ENCODE measurements around the gene IL7R. TPM values are rescaled to one million over a fixed set of nuclear protein-coding genes. Genes with fewer than 3 reads are reported as not detected.
"Not testable (repeated sequence)": the region's sequence is repeated elsewhere in the genome, so short reads cannot be mapped to it uniquely, and the experiment has no call there.

IL7R gene
- total RNA-seq, 2 experiments from 2014 or later, result 163 to 169 TPM

DNA sequence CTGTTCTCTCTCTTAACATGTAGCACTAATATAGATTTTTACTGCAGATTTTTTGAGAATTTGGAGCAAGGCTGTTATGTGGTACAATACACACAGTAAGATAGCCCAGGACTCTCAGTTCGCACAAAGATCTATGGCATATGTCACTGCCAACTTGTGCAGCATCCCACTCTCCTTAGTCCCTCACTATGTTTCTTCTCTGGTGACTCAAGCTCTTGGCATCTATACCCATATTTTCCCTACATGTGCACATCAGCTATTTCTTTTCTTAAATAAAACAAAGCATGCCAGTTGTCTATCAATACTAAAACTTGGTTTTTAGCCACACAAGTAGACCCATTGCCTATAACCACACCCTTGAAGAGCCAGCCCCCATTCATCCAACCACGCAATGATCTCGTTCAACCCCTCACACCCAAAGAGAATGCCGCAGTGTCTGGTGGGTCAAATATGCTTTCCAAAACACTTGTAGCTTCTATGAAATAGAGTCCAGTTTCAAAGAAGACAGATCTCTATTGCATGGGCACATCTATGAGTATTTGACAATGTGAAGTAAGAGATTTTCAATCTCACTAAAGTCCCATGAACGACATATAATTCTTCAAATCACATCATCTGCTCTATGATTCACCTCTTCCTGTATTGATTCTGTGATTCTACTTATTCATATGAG is 18.2 kb upstream of the IL7R start:
- Mint-ChIP-seq H3K9me3 (peaks cover 9% of the 10 kb centered on the region), H3K27me3 (no peaks in the 10 kb centered on the region), H3K36me3 (peaks cover 31% of the 10 kb centered on the region), H3K27ac (peak overlapping the region; percentile 96), H3K4me3 (peak overlapping the region; percentile 50), H3K4me1 (ENCODE audit: low read depth) (peaks cover 70% of the 10 kb centered on the region)
- ChIA-PET CTCF (interaction anchor here (0.6 to 1.9 kb wide), 6 partner anchors 13 to 87 kb away, joined by 3 to 6 read pairs (median 3); partner anchors contain the start of gene IL7R), POLR2A (interaction anchor here (0.6 to 1.9 kb wide), 8 partner anchors 8 to 63 kb away, joined by 3 to 16 read pairs (median 4); partner anchors contain the start of gene IL7R)
- DNase-seq, result peak; percentile 76
- intact Hi-C loops (cut with micrococcal nuclease), result loop anchor here (5.0 kb wide), 1 partner anchor 166 kb away; no protein-coding TSS in a partner anchor

DNA sequence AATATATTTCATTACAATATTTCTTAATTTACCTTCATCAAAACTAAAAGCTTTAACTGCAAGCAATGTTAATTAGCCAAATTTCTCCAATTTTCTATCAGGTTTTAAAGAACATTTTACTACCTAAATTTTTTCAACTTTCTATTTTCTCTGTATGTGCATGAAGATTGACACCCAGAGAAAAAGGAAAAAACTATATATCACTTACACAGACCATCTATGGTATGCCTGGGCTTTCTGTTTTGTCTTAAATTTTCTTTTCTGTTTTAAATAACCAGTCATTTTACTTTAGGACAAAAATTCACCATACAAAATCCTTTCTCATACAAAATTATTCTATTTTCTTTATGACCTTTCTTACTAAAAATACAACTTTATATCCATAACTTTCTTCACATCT is 13.8 kb upstream of the IL7R start:
- peaks cover 56% of the 10 kb centered on the region for H3K36me3 Mint-ChIP-seq
- ChIA-PET CTCF (no interaction called here), POLR2A (interaction anchor here (0.9 kb wide), 1 partner anchor 9 kb away, joined by 5 read pairs; no protein-coding TSS in a partner anchor)
- H3K27me3 Mint-ChIP-seq, result no peaks in the 10 kb centered on the region
- intact Hi-C loops (cut with micrococcal nuclease), result no loop called here
- peaks cover 34% of the 10 kb centered on the region for H3K4me1 Mint-ChIP-seq (ENCODE audit: low read depth)
- peaks cover 50% of the 10 kb centered on the region for H3K9me3 Mint-ChIP-seq
- DNase-seq, result no peak
- no peak overlapping the region for H3K27ac Mint-ChIP-seq
- H3K4me3 Mint-ChIP-seq, result no peak overlapping the region

DNA sequence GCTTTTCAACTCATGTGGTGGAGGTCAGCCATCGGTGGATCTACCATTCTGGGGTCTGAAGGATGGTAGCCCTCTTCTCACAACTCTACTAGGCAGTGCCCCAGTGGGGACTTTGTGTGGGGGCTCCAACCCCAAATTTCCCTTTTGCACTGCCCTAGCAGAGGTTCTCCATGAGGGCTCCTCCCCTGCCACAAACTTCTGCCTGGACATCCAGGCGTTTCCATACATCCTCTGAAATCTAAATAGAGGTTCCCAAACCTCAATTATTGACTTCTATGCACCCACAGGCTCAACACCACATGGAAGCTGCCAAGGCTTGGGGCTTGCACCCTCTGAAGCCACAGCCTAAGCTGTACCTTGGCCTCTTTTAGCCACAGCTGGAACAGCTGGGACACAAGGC is 11.2 kb upstream of the IL7R start:
- peaks cover 61% of the 10 kb centered on the region for H3K36me3 Mint-ChIP-seq
- H3K27ac Mint-ChIP-seq; H3K27me3 Mint-ChIP-seq; CTCF ChIA-PET; DNase-seq; H3K4me3 Mint-ChIP-seq; intact Hi-C loops (cut with micrococcal nuclease); POLR2A ChIA-PET: not testable (repeated sequence)
- H3K9me3 Mint-ChIP-seq, result peaks cover 54% of the 10 kb centered on the region
- H3K4me1 Mint-ChIP-seq (ENCODE audit: low read depth), result peaks cover 27% of the 10 kb centered on the region

DNA sequence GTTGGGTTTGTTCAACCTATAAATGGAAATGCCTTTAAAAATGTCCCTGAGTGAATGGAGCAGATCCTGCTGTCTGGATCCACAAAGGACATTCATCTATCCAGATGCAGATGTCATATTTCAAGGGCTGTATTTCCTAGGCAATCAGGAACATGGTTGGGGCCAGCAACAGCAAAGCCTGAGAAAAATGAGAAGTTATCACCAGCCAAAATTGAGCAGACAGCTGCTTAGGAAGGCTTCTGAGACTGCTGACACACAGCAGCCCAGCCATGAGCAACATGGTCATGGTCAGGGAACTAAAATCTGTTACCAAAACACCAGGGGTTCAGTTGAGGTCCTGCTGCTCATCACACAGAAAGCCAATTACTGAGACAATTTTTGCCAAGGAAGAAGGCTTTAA is 9.2 kb upstream of the IL7R start:
- DNase-seq, result no peak
- Mint-ChIP-seq H3K4me3 (no peak overlapping the region), H3K4me1 (ENCODE audit: low read depth) (peaks cover 41% of the 10 kb centered on the region), H3K9me3 (peaks cover 52% of the 10 kb centered on the region), H3K27ac (no peak overlapping the region), H3K27me3 (no peaks in the 10 kb centered on the region), H3K36me3 (peaks cover 54% of the 10 kb centered on the region)
- POLR2A ChIA-PET, result no interaction called here
- CTCF ChIA-PET, result no interaction called here
- intact Hi-C loops (cut with micrococcal nuclease), result no loop called here

DNA sequence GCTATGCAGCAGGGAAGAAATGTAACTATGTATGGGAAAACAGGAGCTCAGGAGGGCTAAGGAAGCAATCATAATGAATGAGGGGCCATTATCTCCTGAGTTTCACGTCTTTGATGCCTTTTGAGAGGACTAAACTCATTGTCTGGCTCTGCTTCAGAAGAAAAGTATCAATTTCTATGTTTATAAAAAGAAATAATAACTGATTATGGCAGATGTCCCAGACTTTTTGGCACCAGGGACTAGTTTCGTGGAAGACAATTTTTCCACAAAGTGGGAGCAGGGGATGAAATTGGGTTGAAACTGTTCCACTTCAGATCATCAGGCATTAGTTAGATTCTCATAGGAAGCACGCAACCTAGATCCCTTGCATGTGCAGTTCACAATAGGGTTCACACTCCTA is 8.7 kb upstream of the IL7R start:
- ChIA-PET CTCF (interaction anchor here (0.7 kb wide), 1 partner anchor 32 kb away, joined by 4 read pairs; no protein-coding TSS in a partner anchor), POLR2A (no interaction called here)
- no peak for DNase-seq
- H3K27me3 Mint-ChIP-seq, result no peaks in the 10 kb centered on the region
- H3K27ac Mint-ChIP-seq, result no peak overlapping the region
- intact Hi-C loops (cut with micrococcal nuclease), result no loop called here
- peaks cover 43% of the 10 kb centered on the region for H3K4me1 Mint-ChIP-seq (ENCODE audit: low read depth)
- peaks cover 54% of the 10 kb centered on the region for H3K36me3 Mint-ChIP-seq
- no peak overlapping the region for H3K4me3 Mint-ChIP-seq
- H3K9me3 Mint-ChIP-seq, result peaks cover 51% of the 10 kb centered on the region

DNA sequence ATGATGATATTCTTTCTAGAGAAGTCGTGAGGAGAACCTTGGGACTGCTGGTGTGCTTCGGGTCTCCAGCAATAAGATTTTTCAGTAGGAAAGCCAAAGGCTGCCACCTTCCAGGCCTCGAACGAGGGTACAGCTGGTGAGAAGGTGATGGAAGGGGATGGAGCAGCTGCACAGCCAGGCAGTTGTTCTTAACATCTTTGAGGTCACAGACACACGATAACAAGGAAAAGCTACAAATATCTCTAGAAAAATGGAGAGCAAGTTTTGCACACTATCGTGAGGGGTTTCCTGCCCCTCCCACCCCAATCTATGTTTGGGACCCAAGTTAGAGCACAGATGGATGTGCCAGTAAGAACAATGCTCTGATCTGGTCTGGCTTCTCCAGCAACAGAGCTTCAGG is 6.8 kb upstream of the IL7R start:
- ChIA-PET CTCF (interaction anchor here (2.2 to 5.4 kb wide), 2 partner anchors 71 to 198 kb away, joined by 7 to 42 read pairs; no protein-coding TSS in a partner anchor), POLR2A (interaction anchor here (1.1 to 13.7 kb wide), 5 partner anchors 9 to 60 kb away, joined by 4 to 160 read pairs (median 16); no protein-coding TSS in a partner anchor)
- intact Hi-C loops (cut with micrococcal nuclease), result loop anchor here (5.0 to 10.0 kb wide), 3 partner anchors 233 to 925 kb away; partner anchors contain the start of genes DNAJC21, LMBRD2, SKP2 and SPEF2
- no peak for DNase-seq
- peaks cover 60% of the 10 kb centered on the region for H3K36me3 Mint-ChIP-seq
- peaks cover 57% of the 10 kb centered on the region for H3K4me1 Mint-ChIP-seq (ENCODE audit: low read depth)
- H3K4me3 Mint-ChIP-seq, result no peak overlapping the region
- peaks cover 35% of the 10 kb centered on the region for H3K9me3 Mint-ChIP-seq
- no peaks in the 10 kb centered on the region for H3K27me3 Mint-ChIP-seq
- peak overlapping the region; percentile 100 for H3K27ac Mint-ChIP-seq

DNA sequence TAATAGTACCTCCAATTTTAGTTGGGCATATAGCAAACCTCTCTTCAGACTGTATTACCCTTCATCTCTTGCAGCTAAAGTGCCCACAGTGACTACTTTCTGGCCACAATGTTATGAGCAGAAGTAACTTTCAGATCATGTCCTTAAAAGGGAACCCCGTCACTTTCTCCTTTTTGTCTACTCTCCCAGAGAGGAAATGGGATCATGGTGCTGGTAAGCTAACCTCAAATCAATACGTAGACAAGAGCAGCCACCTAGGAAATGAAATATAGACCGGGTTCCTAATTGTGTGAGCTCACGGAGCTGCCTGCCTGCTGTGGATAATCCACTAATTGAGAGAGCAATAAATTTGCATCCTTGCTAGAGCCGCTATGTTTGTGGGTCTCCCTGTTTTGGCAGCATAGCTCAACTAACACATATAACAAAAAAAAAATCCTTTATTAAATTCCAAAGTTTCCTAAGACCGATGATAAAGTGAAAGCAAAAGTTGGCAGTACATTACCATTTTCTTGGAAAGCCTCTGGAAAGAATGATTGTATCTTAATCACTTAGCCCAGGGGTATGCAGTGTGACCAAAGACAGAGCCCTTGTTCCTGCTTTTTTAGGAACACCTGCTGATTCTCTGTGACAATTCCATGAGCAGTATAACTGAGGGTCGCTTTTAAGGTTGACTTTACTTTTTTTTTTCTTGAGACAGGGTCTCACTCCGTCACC is 5.6 kb upstream of the IL7R start:
- Mint-ChIP-seq H3K36me3 (peaks cover 59% of the 10 kb centered on the region), H3K4me3 (peak overlapping the region; percentile 93), H3K27me3 (no peaks in the 10 kb centered on the region), H3K9me3 (peaks cover 22% of the 10 kb centered on the region), H3K4me1 (ENCODE audit: low read depth) (peaks cover 69% of the 10 kb centered on the region), H3K27ac (peak overlapping the region; percentile 100)
- no peak for DNase-seq
- POLR2A ChIA-PET, result interaction anchor here (0.8 to 13.7 kb wide), 8 partner anchors 11 to 65 kb away, joined by 3 to 160 read pairs (median 14); no protein-coding TSS in a partner anchor
- intact Hi-C loops (cut with micrococcal nuclease), result loop anchor here (5.0 to 10.0 kb wide), 3 partner anchors 234 to 926 kb away; partner anchors contain the start of genes DNAJC21, LMBRD2, SKP2 and SPEF2
- CTCF ChIA-PET, result interaction anchor here (0.7 to 5.4 kb wide), 13 partner anchors 9 to 200 kb away, joined by 3 to 42 read pairs (median 5); no protein-coding TSS in a partner anchor

DNA sequence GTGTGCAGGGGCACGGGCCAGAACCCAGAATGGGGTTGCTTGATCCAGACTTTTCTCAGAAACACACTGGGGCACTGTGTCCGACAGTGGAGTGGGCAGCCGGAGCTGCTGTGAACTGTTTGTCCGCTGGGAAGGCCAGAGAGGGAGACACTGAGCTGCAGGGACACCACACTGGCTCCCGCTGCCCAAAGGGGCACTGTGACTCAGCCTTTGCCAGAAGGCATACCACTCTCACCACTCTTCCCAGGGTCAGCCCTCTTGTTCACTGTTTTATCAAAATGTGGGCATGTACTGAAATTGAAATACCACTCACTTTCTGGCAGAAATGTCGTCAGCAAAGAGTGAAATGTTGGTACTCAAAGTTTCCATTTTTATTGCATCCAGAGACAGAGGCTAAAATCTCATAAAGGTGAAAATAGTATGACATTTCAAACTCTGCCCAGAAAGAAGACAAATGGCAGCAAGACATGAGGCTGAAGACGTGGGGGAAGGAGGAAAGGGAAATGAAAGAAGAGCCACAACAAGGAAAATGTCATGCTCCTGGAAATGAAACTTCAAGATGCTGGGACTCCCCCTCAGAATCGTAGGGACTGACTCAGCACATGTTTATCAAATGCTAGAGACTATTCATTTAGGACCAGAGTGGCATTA is 4.5 kb upstream of the IL7R start:
- H3K9me3 Mint-ChIP-seq, result peaks cover 11% of the 10 kb centered on the region
- ChIA-PET CTCF (interaction anchor here (0.7 to 5.4 kb wide), 13 partner anchors 8 to 201 kb away, joined by 3 to 42 read pairs (median 6); no protein-coding TSS in a partner anchor), POLR2A (interaction anchor here (0.7 to 13.7 kb wide), 19 partner anchors 9 to 73 kb away, joined by 3 to 160 read pairs (median 5); no protein-coding TSS in a partner anchor)
- H3K27me3 Mint-ChIP-seq, result no peaks in the 10 kb centered on the region
- intact Hi-C loops (cut with micrococcal nuclease), result loop anchor here (1.0 to 10.0 kb wide), 11 partner anchors 16 to 927 kb away; partner anchors contain the start of genes DNAJC21, LMBRD2, SKP2 and SPEF2
- DNase-seq, result peak; percentile 75
- peaks cover 57% of the 10 kb centered on the region for H3K36me3 Mint-ChIP-seq
- H3K4me1 Mint-ChIP-seq (ENCODE audit: low read depth), result peaks cover 75% of the 10 kb centered on the region
- peak overlapping the region; percentile 100 for H3K27ac Mint-ChIP-seq
- H3K4me3 Mint-ChIP-seq, result peak overlapping the region; percentile 93

DNA sequence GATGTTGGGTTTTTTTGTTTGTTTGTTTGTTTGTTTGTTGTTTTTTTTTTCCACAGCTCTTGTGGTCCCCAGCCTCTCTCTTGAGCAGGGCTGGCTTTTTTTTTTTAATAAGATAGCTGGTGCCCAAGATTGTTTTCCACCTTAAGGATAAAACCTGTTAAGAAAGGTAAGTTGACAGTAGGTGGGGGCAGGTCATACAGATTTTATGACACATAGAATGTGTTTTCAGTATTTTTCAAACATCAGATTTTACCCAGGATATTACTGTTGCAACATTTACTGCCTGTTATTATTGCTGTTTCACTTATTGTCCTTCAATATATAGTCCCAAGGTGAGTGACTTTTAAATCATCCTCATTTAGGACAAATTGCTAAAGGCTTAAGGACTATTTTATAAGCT is 3.9 kb upstream of the IL7R start:
- Mint-ChIP-seq H3K4me3 (peak overlapping the region; percentile 93), H3K27me3 (no peaks in the 10 kb centered on the region), H3K36me3 (peaks cover 56% of the 10 kb centered on the region), H3K4me1 (ENCODE audit: low read depth) (peaks cover 79% of the 10 kb centered on the region), H3K9me3 (peaks cover 6% of the 10 kb centered on the region), H3K27ac (peak overlapping the region; percentile 100)
- DNase-seq, result no peak
- intact Hi-C loops (cut with micrococcal nuclease), result loop anchor here (1.0 to 10.0 kb wide), 11 partner anchors 16 to 928 kb away; partner anchors contain the start of genes DNAJC21, LMBRD2, SKP2 and SPEF2
- CTCF ChIA-PET, result interaction anchor here (1.4 to 5.4 kb wide), 7 partner anchors 12 to 202 kb away, joined by 5 to 42 read pairs (median 9); no protein-coding TSS in a partner anchor
- POLR2A ChIA-PET, result interaction anchor here (0.7 to 13.7 kb wide), 18 partner anchors 9 to 72 kb away, joined by 3 to 160 read pairs (median 6); no protein-coding TSS in a partner anchor

DNA sequence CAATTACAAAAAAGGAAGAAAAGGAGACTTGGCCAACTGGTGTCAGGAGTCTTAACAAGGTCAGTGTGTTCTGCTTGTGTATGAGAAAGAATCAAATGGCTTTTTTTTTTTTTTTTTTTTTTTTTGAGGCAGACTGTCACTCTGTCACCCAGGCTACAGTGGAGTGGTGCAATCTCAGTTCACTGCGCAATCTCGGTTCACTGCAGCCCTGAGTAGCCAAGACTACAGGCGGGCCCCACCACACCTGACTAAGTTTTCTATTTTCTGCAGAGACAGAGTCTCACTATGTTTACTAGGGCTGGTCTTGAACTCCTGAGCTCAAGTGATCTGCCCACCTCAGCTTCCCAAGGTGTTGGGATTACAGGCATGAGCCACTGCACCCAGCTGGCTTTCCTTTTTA is 3.1 kb upstream of the IL7R start:
- DNase-seq, result peak; percentile 83
- Mint-ChIP-seq H3K9me3 (no peaks in the 10 kb centered on the region), H3K36me3 (peaks cover 55% of the 10 kb centered on the region), H3K27me3 (no peaks in the 10 kb centered on the region), H3K4me3 (peak overlapping the region; percentile 93), H3K4me1 (ENCODE audit: low read depth) (peaks cover 77% of the 10 kb centered on the region), H3K27ac (peak overlapping the region; percentile 100)
- intact Hi-C loops (cut with micrococcal nuclease), result loop anchor here (2.0 to 10.0 kb wide), 5 partner anchors 117 to 929 kb away; partner anchors contain the start of genes DNAJC21, LMBRD2, SKP2 and SPEF2
- POLR2A ChIA-PET, result interaction anchor here (0.6 to 13.7 kb wide), 16 partner anchors 10 to 203 kb away, joined by 3 to 160 read pairs (median 8); no protein-coding TSS in a partner anchor
- CTCF ChIA-PET, result interaction anchor here (0.6 to 5.4 kb wide), 12 partner anchors 16 to 443 kb away, joined by 3 to 42 read pairs (median 4); no protein-coding TSS in a partner anchor

DNA sequence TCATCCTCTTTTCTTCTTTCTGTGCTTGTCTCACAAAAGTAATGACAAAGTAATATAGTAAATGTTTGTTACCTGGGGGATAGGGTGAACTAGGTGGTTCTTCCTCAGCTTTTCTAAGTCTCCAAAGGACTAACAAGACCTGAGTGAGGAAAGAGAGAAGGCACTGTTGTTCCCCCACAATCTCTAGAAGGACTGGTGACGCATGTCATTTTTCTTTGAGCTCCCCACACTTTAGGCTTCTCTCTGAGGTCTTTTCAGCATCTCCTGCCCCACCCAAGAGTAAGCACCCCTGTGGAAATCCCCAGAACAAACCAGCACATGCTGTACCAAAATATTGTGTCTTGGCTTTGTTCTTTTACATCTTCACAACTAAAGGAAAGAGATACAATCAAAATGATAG is 2.4 kb upstream of the IL7R start:
- peaks cover 59% of the 10 kb centered on the region for H3K36me3 Mint-ChIP-seq
- intact Hi-C loops (cut with micrococcal nuclease), result loop anchor here (2.0 to 10.0 kb wide), 4 partner anchors 203 to 929 kb away; partner anchors contain the start of genes DNAJC21, LMBRD2, SKP2 and SPEF2
- CTCF ChIA-PET, result interaction anchor here (0.6 to 5.4 kb wide), 11 partner anchors 17 to 442 kb away, joined by 3 to 42 read pairs (median 3); no protein-coding TSS in a partner anchor

More for the DNA sequence above, 2.4 kb upstream of the IL7R start:
- POLR2A ChIA-PET, result interaction anchor here (0.6 to 13.7 kb wide), 17 partner anchors 9 to 203 kb away, joined by 3 to 160 read pairs (median 7); no protein-coding TSS in a partner anchor
- Mint-ChIP-seq H3K4me1 (ENCODE audit: low read depth) (peaks cover 75% of the 10 kb centered on the region), H3K27me3 (no peaks in the 10 kb centered on the region), H3K9me3 (no peaks in the 10 kb centered on the region), H3K4me3 (peak overlapping the region; percentile 93), H3K27ac (peak overlapping the region; percentile 100)
- peak; percentile 78 for DNase-seq
